HG03565 (cell line): ENCODE measurements around the gene RBPJL.

ENCODE experiments used
- ATAC-seq: cut with Tn5 transposase; IDR thresholded peaks from one replicate; pipeline ENCODE4 v1.9.1; 2021; ENCODE audit warnings: mild to moderate bottlenecking, moderate library complexity; ENCODE audit not compliant: unreplicated experiment

Gene RBPJL

DNA sequence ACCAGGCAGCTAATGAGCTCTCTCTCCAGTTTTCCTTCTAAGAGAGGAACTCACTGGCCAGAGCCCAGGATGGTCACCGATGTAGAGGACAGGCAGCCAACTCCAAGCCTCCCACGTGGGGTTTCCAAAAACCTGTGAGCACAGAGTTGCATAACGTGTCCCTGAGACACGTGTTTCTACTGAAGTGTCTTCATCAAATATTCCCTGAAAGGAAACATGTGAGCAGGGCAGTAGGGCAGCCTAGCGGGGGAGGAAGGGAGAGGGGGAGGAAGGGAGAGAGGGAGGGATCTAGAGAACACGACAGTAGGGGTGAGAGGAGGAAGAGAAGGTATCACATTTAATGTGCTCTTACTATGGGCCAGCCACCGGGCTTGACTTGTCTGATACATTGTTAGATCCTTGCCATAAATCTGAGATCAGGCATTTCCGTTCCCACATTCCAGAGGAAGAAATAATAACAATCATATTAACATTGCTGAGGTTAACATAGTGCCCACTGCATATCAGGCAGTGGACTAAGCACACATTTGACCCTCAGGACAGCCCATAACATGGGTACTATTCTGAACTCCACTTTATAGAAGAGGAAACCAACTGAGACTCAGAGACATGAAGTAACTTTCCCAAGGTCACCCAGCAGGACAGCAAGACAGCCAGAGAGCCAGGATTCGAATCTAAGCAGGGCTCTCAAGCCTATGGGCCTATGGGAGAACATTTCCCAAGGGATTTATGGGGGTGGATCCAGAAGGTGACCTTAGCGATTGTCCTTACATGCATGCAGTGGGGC is 51.8 kb downstream of the RBPJL start:
- ATAC-seq: no peak

DNA sequence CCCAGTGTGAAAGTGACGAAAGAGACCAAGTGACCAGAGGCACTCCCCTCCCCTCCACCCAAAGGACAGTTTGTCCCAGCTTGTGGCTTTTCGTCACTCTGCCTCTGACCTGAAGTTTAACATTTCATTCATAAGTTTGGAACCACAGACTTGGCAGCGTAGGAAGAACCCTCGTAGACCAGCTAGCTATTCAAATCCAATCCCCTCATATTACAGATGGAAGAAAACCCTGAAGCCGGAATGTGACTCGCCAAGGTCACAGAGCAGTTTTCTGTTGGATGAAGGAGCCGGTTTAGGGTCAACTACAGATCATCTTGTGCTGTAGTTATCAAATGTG is 52.4 kb downstream of the RBPJL start:
- ATAC-seq: no peak

DNA sequence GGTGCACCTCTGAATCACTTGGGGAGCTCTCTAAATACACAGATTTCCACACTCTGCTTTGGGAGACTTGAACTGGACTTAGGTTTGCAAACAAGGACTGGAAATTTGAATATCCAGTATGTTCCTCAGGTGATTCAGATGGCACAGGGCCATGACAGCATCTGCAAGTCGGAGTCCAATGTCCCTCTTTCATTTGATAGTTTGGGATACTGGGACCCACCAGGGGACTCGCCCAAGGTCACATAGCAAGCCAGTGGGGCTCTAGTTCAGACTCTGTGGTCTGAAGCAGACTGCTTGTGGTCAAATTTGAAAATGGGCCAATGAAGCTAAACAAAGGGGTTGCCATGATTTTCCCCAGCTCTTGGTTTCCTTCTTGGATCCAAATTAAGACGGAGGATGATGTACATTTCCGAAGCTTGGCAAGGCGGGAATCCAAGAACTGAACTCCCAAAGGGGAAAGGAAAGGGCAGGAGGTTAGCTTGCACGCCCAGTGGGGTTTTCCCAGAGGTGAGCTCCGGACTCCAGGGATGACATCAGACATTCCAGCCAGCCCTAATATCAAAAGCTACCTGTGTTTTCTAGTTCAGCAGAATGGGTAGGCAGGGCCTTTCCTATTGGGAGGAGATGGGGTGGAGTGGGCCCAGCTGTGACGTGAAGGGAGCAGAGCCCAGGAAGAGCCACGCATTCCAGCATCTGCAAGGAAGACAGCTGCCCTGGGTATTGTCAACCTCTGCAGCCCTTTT is 52.9 kb downstream of the RBPJL start:
- no peak for ATAC-seq

DNA sequence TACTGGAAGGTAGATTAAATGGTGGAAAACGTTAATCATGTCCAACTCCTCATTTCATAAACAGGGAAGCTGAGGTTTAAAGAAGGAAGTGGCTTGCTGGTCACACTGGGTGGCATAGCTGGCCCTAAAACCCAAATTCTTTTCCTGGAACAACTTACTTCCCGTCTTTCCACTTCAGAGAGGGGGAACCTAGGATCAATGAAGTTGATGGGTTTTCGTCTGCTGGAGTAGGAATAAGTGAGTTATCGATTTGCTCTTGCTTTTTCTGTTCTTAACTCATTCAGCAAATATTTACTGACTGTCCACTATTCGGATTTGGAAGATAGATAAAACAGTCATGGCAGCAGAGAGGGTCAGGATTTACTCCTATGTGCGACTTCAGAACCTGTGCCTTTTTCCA is 55.2 kb downstream of the RBPJL start:
- ATAC-seq: no peak

DNA sequence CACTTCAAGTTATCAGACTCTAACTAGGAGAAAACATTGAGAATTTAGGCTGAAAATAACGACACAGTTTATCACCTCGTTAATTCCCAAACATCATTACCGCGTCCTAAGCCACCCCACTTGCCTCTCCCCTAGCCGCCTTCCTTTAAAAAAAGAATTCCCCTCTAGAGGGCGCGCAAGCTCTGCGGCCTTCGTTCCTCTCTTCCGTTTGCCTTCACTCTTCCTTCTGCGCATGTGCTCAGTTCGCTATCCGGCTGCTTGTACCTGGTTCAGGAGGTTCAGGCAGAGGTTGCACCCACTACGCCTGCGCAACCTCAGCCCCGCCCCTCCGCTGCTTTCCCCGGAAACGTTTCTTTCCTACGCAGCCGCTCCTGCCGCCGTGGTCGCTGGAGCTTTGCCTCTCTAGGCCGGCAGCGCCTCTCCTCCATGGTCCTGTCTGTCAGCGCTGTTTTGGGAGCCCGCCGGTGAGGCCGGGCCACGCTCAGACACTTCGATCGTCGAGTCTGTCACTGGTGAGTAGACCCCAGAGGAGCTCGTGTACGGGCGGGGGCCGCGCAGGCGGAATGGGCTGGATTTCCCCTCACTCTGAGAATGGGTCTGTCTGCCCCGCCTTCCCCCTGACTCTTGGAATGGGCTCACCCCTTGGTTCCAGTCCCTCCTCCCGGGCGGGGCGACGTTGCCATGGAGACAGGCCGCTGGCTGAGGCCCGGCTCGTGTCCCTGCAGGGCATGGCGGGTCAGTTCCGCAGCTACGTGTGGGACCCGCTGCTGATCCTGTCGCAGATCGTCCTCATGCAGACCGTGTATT is 56.4 kb downstream of the RBPJL start, which contains the start of gene SYS1:
SYS1 (plus strand) TSS at position 353 of the 807 bp plus-strand sequence; CDS start at position 729, 376 bp downstream.
- ATAC-seq: peak; percentile 86

DNA sequence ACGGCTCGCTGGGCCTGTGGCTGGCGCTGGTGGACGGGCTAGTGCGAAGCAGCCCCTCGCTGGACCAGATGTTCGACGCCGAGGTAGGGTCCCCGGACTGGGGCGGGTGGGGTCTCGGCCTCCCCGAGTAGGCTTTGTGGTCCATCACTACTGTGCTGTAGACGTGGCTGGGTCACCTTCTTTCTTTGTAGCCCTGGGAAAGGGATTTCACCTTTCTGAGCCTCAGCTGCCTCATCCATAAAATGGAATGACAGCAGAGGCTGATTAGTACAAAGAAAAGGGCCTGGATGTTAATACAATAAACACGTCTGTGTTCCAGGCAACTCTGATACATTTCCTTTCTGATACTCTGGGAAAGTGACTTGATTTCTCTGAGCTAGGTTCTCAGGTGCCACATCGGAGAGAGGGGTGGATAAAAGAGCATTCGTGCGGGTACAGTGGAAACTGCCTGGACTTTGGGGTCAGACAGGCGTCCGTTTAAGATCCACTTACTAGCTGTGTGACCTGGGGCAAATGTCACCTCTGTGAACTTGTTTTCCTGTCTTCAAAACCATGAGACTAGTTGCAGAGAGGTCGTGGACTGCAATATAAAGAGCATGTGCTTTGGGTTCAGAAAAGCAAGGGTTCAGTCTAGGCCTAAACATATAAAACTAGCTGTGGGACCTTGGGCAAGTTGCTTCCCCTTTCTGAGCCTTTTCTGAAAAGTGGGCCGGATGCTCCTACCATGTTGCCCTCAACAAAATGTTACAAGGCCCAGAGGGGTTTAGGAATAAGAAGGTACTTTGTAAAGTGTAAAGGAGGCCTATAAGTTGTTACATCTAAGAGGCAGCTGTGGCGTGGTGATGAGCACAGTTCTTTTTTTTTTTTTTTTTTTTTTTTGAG is 57.2 kb downstream of the RBPJL start:
- ATAC-seq: no peak

DNA sequence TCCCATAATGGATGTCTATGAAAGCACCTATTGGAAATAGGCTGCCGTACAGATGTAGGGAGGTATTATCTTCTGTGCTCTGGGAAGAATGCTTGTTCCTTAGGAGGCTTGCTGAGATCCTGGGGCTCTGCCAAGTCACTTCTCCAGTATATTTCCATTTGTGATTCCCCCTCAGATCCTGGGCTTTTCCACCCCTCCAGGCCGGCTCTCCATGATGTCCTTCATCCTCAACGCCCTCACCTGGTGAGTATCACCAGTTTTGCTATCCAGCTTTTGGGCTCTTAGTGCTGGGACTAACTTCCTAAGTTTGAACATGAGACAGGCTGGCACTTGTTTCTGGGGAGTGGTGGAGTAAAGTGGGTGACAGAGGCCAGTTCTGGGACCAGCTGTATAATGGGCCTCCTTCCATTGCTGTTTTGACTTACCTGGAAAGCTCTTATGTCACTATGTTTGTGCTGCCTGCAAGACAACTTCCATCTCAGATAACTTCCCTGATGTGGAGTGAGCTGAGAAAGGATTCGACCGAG is 58.9 kb downstream of the RBPJL start:
- no peak for ATAC-seq

DNA sequence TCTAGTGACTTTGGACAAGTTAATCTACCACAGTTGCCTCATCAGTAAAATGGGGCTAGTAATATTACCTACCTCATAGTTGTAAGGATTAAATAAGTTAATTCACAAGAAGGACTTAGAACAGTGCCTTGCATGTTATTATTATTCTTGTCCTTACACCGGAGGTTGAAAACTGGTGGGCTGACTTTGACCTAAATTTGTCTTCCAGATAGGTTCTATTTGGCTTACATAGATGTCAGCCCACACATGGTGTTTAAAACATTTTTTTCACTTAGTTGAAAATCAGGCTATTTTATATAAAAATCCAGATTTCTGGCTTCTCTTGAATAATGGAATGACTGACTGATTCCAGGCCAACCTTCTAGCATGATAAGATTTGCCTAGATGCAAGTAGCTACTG is 59.6 kb downstream of the RBPJL start:
- ATAC-seq: no peak

DNA sequence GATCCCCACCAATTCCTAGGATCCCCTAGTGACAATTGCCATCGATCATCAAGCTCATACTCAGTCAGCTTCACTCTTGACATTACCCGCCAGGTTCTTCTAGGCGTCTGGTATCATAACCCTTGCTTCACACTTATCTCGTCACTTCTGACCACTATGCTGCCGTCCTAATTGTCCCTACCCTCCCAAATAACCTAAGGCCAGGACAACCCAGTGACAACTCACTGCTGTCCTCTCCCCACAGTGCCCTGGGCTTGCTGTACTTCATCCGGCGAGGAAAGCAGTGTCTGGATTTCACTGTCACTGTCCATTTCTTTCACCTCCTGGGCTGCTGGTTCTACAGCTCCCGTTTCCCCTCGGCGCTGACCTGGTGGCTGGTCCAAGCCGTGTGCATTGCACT is 60.0 kb downstream of the RBPJL start:
- no peak for ATAC-seq

DNA sequence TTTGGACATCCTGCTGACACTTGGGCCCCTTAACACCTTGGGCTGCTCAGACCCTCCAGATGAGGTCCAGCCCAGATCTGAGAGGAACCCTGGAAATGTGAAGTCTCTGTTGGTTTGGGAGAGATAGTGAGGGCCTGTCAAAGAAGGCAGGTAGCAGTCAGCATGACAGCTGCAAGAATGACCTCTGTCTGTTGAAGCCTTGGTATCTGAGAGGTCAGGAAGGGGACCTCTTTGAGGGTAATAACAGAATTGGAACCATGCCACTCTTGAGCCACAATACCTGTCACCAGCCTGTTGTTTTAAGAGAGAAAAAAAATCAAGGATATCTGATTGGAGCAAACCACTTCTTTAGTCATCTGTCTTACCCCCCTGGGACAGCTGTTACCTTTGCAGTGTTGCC is 60.5 kb downstream of the RBPJL start:
- ATAC-seq: no peak
